ENCODE measurements around the gene ZSWIM7.

Gene ZSWIM7

GRCh38 chr17:15963670-15964110 is 35.8 kb downstream of the ZSWIM7 start:
- Histone ChIP-seq H3K36me3 (replicated peaks) (no peaks in the 10 kb centered on the region), H3K27ac (peak overlapping the region; percentile 62), H3K27me3 (replicated peaks) (no peaks in the 10 kb centered on the region), H3K4me3 (ENCODE audit: low read depth, low read length) (no peak overlapping the region)
- TF ChIP-seq CTCF (IDR thresholded peaks at IDR 0.05; ENCODE audit: low read depth, low read length, missing control alignments), result no peak
- in situ Hi-C loops (cut with HindIII; ENCODE audit: low pct_ligation_motif_present, low sequenced_read_pairs), result no loop called here
- peak; percentile 64 for DNase-seq

- no peak overlapping the region for H3K4me3 ChIP-seq (ENCODE audit: low read depth, low read length)
- no peak for DNase-seq
- peak overlapping the region; percentile 94 for H3K27ac ChIP-seq
- no peaks in the 10 kb centered on the region for H3K27me3 ChIP-seq (replicated peaks)
- no peaks in the 10 kb centered on the region for H3K36me3 ChIP-seq (replicated peaks)
- in situ Hi-C loops (cut with HindIII; ENCODE audit: low pct_ligation_motif_present, low sequenced_read_pairs), result no loop called here
- no peak for TF ChIP-seq CTCF (IDR thresholded peaks at IDR 0.05; ENCODE audit: low read depth, low read length, missing control alignments)
Observed at GRCh38 chr17:15958484-15958854, 41.0 kb downstream of the ZSWIM7 start.

GRCh38 chr17:15957608-15958307 is 41.7 kb downstream of the ZSWIM7 start:
- Histone ChIP-seq H3K36me3 (replicated peaks) (no peaks in the 10 kb centered on the region), H3K27me3 (replicated peaks) (no peaks in the 10 kb centered on the region), H3K27ac (peak overlapping the region; percentile 94), H3K4me3 (ENCODE audit: low read depth, low read length) (no peak overlapping the region)
- DNase-seq, result no peak
- in situ Hi-C loops (cut with HindIII; ENCODE audit: low pct_ligation_motif_present, low sequenced_read_pairs), result no loop called here
- no peak for TF ChIP-seq CTCF (IDR thresholded peaks at IDR 0.05; ENCODE audit: low read depth, low read length, missing control alignments)

GRCh38 chr17:15957206-15957605 is 42.3 kb downstream of the ZSWIM7 start:
- in situ Hi-C loops (cut with HindIII; ENCODE audit: low pct_ligation_motif_present, low sequenced_read_pairs), result no loop called here
- Histone ChIP-seq H3K27ac (no peak overlapping the region), H3K36me3 (replicated peaks) (no peaks in the 10 kb centered on the region), H3K27me3 (replicated peaks) (no peaks in the 10 kb centered on the region), H3K4me3 (ENCODE audit: low read depth, low read length) (no peak overlapping the region)
- no peak for TF ChIP-seq CTCF (IDR thresholded peaks at IDR 0.05; ENCODE audit: low read depth, low read length, missing control alignments)
- DNase-seq, result no peak

GRCh38 chr17:15955793-15956541 is 43.5 kb downstream of the ZSWIM7 start:
- H3K4me3 ChIP-seq (ENCODE audit: low read depth, low read length), result no peak overlapping the region
- H3K27me3 ChIP-seq (replicated peaks), result no peaks in the 10 kb centered on the region
- H3K36me3 ChIP-seq (replicated peaks), result no peaks in the 10 kb centered on the region
- in situ Hi-C loops (cut with HindIII; ENCODE audit: low pct_ligation_motif_present, low sequenced_read_pairs), result no loop called here
- TF ChIP-seq CTCF (IDR thresholded peaks at IDR 0.05; ENCODE audit: low read depth, low read length, missing control alignments), result no peak
- no peak for DNase-seq
- no peak overlapping the region for H3K27ac ChIP-seq
